Prostate gland (tissue), 2 donors: ENCODE data around the gene CCDC88A. TPM values are rescaled to one million over a fixed set of nuclear protein-coding genes. Genes with fewer than 3 reads are reported as not detected.
"Not testable (repeated sequence)": the region's sequence is repeated elsewhere in the genome, so short reads cannot be mapped to it uniquely, and the experiment has no call there.

Experiments
- DNase-seq: peaks from one replicate; pipeline ENCODE4 v3.0.0-alpha.2; 2019; ENCODE audit warnings: low spot score
- H3K27ac ChIP-seq, 2 donors: fragments of 200-600 bp; sonication (generic); 2 replicates each; pipeline ENCODE4 v1.5.1; 2017 to 2019
- H3K27me3 ChIP-seq: fragments of 200-600 bp; sonication (generic); replicated peaks from 2 replicates; pipeline ENCODE4 v1.5.1; 2019; ENCODE audit not compliant: insufficient read depth
- H3K36me3 ChIP-seq, 2 donors: fragments of 200-600 bp; sonication (generic); 1 replicate in 1 of 2; 2 replicates in 1 of 2; pipeline versions ENCODE4 v1.5.1 to v1.8.1; 2017 to 2019
- H3K4me1 ChIP-seq: fragments of 200-600 bp; sonication (generic); replicated peaks from 2 replicates; pipeline ENCODE4 v1.5.1; 2019
- H3K4me3 ChIP-seq, 2 donors: fragments of 200-600 bp; sonication (generic); 2 replicates each; pipeline ENCODE4 v1.5.1; 2017 to 2019
- H3K9me3 ChIP-seq: fragments of 200-600 bp; sonication (generic); 2 replicates; pipeline ENCODE4 v1.5.1; 2017
- POLR2A ChIP-seq: fragments of 450-650 bp; IDR thresholded peaks from one replicate; pipeline ENCODE4 v1.6.1; 2016; ENCODE audit warnings: antibody characterized with exemption, mild to moderate bottlenecking
- POLR2AphosphoS5 ChIP-seq: sonication (generic); formaldehyde crosslinking; IDR thresholded peaks from one replicate; pipeline ENCODE4 v1.6.1; 2017; ENCODE audit warnings: antibody characterized with exemption
- WGBS: methylation state at CpG from one replicate; pipeline ENCODE4 v1.1.5; 2018; 5-methylcytosine and 5-hydroxymethylcytosine counted together
- intact Hi-C: fragments of 100-400 bp; cut with DNase I; formaldehyde crosslinking; loops from one replicate; pipeline ENCODE4 v1.14.2; 2022
- total RNA-seq, 2 donors: library from RNA; depleted of rRNA; stranded (reverse); fragments of >200 nt; gene quantifications; one replicate each; pipeline ENCODE4 v1.1.0, GENCODE V29; 2016
- TF ChIP-seq, protein P1 (sequence below), 4 experiments: fragments of 200-600 bp in 2 of 4; fragments of 450-650 bp in 2 of 4; sonication (generic) in 2 of 4; IDR thresholded peaks; 1 replicate in 3 of 4; 2 replicates in 1 of 4; pipeline ENCODE4 v1.5.1; 2016 to 2019; ENCODE audit warnings: antibody characterized with exemption in 4 of 4, mild to moderate bottlenecking in 2 of 4, moderate library complexity in 2 of 4

CCDC88A gene
- total RNA-seq, 2 donors from 2014 or later = 16.8 to 43.7 TPM

- TF ChIP-seq POLR2AphosphoS5 = no peak
- TF ChIP-seq, protein P1, sequence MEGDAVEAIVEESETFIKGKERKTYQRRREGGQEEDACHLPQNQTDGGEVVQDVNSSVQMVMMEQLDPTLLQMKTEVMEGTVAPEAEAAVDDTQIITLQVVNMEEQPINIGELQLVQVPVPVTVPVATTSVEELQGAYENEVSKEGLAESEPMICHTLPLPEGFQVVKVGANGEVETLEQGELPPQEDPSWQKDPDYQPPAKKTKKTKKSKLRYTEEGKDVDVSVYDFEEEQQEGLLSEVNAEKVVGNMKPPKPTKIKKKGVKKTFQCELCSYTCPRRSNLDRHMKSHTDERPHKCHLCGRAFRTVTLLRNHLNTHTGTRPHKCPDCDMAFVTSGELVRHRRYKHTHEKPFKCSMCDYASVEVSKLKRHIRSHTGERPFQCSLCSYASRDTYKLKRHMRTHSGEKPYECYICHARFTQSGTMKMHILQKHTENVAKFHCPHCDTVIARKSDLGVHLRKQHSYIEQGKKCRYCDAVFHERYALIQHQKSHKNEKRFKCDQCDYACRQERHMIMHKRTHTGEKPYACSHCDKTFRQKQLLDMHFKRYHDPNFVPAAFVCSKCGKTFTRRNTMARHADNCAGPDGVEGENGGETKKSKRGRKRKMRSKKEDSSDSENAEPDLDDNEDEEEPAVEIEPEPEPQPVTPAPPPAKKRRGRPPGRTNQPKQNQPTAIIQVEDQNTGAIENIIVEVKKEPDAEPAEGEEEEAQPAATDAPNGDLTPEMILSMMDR (IDR thresholded peaks at IDR 0.05) = no peak
- no peak for TF ChIP-seq POLR2A
- no peaks in the 10 kb centered on the region for H3K9me3 ChIP-seq
- H3K4me1 ChIP-seq = no peaks in the 10 kb centered on the region
- intact Hi-C loops = no loop called here
- H3K27ac ChIP-seq = no peak overlapping the region
- no peak for DNase-seq
- H3K27me3 ChIP-seq = no peaks in the 10 kb centered on the region
- no peaks in the 10 kb centered on the region for H3K36me3 ChIP-seq
- WGBS = 74% methylated on average over 3 of the region's 3 CpGs
- H3K4me3 ChIP-seq = no peak overlapping the region
These were observed 39.6 kb upstream of the CCDC88A start for GRCh38 chr2:55459279-55459678.

DNA sequence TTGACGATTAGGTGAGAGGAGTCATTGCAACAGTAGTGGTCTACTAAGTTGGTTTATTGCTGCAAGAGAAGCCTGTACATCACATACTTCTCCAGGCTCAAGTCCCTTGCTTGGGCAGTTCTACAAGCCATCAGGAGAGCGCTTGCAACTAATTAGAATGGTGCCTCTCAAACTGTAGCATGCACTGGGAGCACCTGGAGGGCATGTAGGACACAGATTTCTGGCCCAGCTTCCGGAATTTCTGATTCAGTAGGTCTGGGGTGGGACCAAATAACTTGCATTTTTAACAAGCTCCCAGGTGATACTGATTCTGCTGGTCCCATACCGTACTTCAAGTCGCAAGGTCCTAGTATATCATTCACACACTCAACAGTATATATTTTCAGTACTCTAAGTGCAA lies 34.5 kb upstream of the CCDC88A start:
- Histone ChIP-seq H3K4me3 (no peak overlapping the region), H3K27me3 (no peaks in the 10 kb centered on the region), H3K36me3 (no peaks in the 10 kb centered on the region), H3K9me3 (no peaks in the 10 kb centered on the region), H3K4me1 (no peaks in the 10 kb centered on the region), H3K27ac (no peak overlapping the region)
- TF ChIP-seq POLR2AphosphoS5 = no peak
- DNase-seq = no peak
- 84% methylated on average over 5 of the region's 5 CpGs for WGBS
- intact Hi-C loops = no loop called here

DNA sequence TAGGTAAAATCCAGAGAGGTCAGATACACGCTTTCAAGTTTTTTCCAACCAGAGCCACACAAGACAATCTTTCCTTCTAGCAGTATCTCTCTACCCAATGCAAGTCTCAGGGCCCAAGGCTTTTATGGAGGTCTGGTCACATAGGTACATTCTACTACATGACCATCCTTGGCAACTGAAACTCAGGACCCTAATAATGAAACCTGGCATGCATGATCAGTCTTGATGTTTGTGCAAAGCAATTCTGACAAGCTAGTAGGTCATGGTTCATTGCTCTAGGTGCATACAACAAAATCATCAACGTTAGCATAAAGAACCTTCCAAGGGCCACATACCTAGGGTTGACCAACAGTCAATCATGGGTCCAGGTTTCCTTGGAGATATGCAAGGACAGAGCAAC lies 33.2 kb upstream of the CCDC88A start:
- WGBS = 76% methylated on average over 2 of the region's 2 CpGs
- Histone ChIP-seq H3K27ac (no peak overlapping the region), H3K9me3 (no peaks in the 10 kb centered on the region), H3K4me1 (no peaks in the 10 kb centered on the region), H3K4me3 (no peak overlapping the region), H3K36me3 (no peaks in the 10 kb centered on the region), H3K27me3 (no peaks in the 10 kb centered on the region)
- intact Hi-C loops = no loop called here
- TF ChIP-seq, protein P1 (IDR thresholded peaks at IDR 0.05) = no peak
- TF ChIP-seq POLR2AphosphoS5 (no peak), POLR2A (no peak)
- DNase-seq = no peak

GRCh38 chr2:55451699-55452098 lies 32.0 kb upstream of the CCDC88A start:
- DNase-seq = no peak
- no peak overlapping the region for H3K4me3 ChIP-seq
- no peaks in the 10 kb centered on the region for H3K4me1 ChIP-seq
- H3K36me3 ChIP-seq = no peaks in the 10 kb centered on the region
- H3K9me3 ChIP-seq = no peaks in the 10 kb centered on the region
- no peak overlapping the region for H3K27ac ChIP-seq
- intact Hi-C loops = no loop called here
- 24% methylated on average over 2 of the region's 2 CpGs for WGBS
- no peak for TF ChIP-seq POLR2A
- TF ChIP-seq, protein P1 (IDR thresholded peaks at IDR 0.05) = no peak
- TF ChIP-seq POLR2AphosphoS5 = no peak
- no peaks in the 10 kb centered on the region for H3K27me3 ChIP-seq

DNA sequence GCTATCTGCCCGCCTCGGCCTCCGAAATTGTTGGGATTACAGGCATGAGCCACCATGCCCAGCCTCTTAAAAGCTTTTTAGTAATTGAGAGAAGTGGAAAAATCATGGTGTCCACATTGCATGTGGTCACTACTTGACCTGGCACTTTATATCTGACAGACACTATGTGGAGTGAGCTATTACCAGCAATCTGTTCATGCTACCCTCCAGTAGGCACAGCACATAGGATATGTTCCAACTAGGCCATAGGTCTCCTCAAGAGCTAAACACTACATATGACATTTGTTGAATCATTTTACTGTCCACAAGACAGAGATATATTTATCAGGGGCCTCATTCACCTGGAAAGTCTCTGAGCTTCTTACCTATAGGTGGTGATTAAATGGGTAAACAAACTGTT lies 30.4 kb upstream of the CCDC88A start:
- DNase-seq, H3K4me1 ChIP-seq, H3K36me3 ChIP-seq, intact Hi-C loops, H3K27me3 ChIP-seq, H3K9me3 ChIP-seq, H3K4me3 ChIP-seq, H3K27ac ChIP-seq: not testable (repeated sequence)
- 90% methylated on average over 3 of the region's 3 CpGs for WGBS

DNA sequence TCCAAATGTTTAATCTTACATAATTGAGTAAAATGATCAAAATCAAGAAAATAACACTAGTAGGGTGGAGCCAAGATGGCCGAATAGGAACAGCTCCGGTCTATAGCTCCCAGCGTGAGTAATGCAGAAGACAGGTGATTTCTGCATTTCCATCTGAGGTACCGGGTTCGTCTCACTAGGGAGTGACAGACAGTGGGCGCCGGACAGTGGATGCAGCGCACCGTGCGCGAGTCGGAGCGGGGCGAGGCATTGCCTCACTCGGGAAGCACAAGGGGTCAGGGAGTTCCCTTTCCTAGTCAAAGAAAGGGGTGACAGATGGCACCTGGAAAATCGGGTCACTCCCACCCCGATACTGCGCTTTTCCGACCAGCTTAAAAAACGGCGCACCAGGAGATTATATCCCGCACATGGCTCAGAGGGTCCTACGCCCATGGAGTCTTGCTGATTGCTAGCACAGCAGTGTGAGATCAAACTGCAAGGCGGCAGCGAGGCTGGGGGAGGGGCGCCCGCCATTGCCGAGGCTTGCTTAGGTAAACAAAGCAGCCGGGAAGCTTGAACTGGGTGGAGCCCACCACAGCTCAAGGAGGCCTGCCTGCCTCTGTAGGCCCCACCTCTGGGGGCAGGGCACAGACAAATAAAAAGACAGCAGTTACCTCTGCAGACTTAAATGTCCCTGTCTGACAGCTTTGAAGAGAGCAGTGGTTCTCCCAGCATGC lies 22.5 kb upstream of the CCDC88A start:
- WGBS = 88% methylated on average over 24 of the region's 29 CpGs

More for the DNA sequence above, 22.5 kb upstream of the CCDC88A start:
- H3K27ac ChIP-seq, H3K9me3 ChIP-seq, DNase-seq, H3K27me3 ChIP-seq, intact Hi-C loops, H3K4me1 ChIP-seq, H3K4me3 ChIP-seq, H3K36me3 ChIP-seq: not testable (repeated sequence)
